Stimulated activated CD4-positive, alpha-beta T cell treated with anti-CD3 and anti-CD28 coated beads, Interleukin-12 subunit alpha, Interleukin-12 subunit beta, amount 100 ng/mL, for 24 hours (primary cell): ENCODE data around the gene ESPL1.

Experiments used
- DNase-seq, 2 experiments: peaks; one replicate each; pipeline ENCODE4 v3.0.0-alpha.2; 2020; ENCODE audit warnings: low read depth in 2 of 2

The ESPL1 gene

GRCh38 chr12:53231671-53231920 is 36.5 kb upstream of the ESPL1 start:
- no peak for DNase-seq

- DNase-seq, result peak in 1 of 2 experiments; percentile 70
Observed at GRCh38 chr12:53231921-53232645, 36.0 kb upstream of the ESPL1 start, which contains the start of gene RARG. Gene RARG (minus strand): TSS chr12:53232209. CDS start chr12:53227545, 4,664 bp downstream.

GRCh38 chr12:53232646-53233461 is 35.2 kb upstream of the ESPL1 start:
- DNase-seq, result no peak

GRCh38 chr12:53233671-53234121 is 34.4 kb upstream of the ESPL1 start:
- DNase-seq, result no peak

- DNase-seq, result no peak
Observed at GRCh38 chr12:53234271-53234914, 33.7 kb upstream of the ESPL1 start.

GRCh38 chr12:53235164-53235563 is 32.9 kb upstream of the ESPL1 start:
- no peak for DNase-seq

GRCh38 chr12:53235742-53236442 is 32.2 kb upstream of the ESPL1 start:
- no peak for DNase-seq

GRCh38 chr12:53236443-53237111 is 31.5 kb upstream of the ESPL1 start:
- no peak for DNase-seq

- no peak for DNase-seq
Observed at GRCh38 chr12:53239643-53240258, 28.3 kb upstream of the ESPL1 start.

- no peak for DNase-seq
Observed at GRCh38 chr12:53241623-53242412, 26.3 kb upstream of the ESPL1 start.

- DNase-seq, result no peak
Observed at GRCh38 chr12:53244337-53244736, 23.8 kb upstream of the ESPL1 start.

GRCh38 chr12:53245286-53245685 is 22.8 kb upstream of the ESPL1 start:
- DNase-seq, result no peak

- peak; percentile 54 to 56 for DNase-seq
Observed at GRCh38 chr12:53251477-53252348, 16.4 kb upstream of the ESPL1 start.

GRCh38 chr12:53252349-53252916 is 15.7 kb upstream of the ESPL1 start:
- no peak for DNase-seq

GRCh38 chr12:53253298-53253697 is 14.8 kb upstream of the ESPL1 start:
- DNase-seq, result no peak

- DNase-seq, result no peak
Observed at GRCh38 chr12:53254816-53255545, 13.1 kb upstream of the ESPL1 start.

GRCh38 chr12:53255996-53256395 is 12.1 kb upstream of the ESPL1 start:
- DNase-seq, result no peak
